Left cardiac atrium (tissue), 4 donors: ENCODE results near the gene DAAM1. TPM values are rescaled to one million over a fixed set of nuclear protein-coding genes. Genes with fewer than 3 reads are reported as not detected.

Experiments used
- ATAC-seq, 2 donors: fragments of 200-7000 bp; cut with Tn5 transposase; one replicate each; pipeline ENCODE4 v1.9.1; 2020; ENCODE audit warnings: mild to moderate bottlenecking in 2 of 2, moderate library complexity in 2 of 2
- DNase-seq: peaks from one replicate; pipeline ENCODE4 v3.0.0-alpha.2; 2020
- intact Hi-C, 2 donors: fragments of 100-400 bp; cut with DNase I; formaldehyde crosslinking; loops; one replicate each; pipeline versions ENCODE4 v1.14.1 to v1.15.1; 2022 to 2023
- total RNA-seq, 2 donors: library from RNA; stranded (reverse); fragmentation: NEBNext Ultra II Directional; extraction: Animal tissue kit (Norgen Biotek cat#: 25700); gene quantifications; one replicate each; pipeline ENCODE4 v1.2.1, GENCODE V29; 2021
- donor health status: DM: no; HTN: yes; CAD: no.
- donor health status: DM: no; HTN: yes; CAD: no; lungs with severe emphysema.
- donor health status: DM: yes; HTN: yes; CAD: no.
- donor health status: Dilated cardiomyopathy.

Gene DAAM1
- total RNA-seq, 2 donors from 2014 or later = 87.2 to 97.1 TPM

GRCh38 chr14:59318908-59319307 is 130.4 kb downstream of the DAAM1 start:
- ATAC-seq (peak; percentile 74 to 80), DNase-seq (no peak)
- intact Hi-C loops = no loop called here

GRCh38 chr14:59320361-59320760 is 131.9 kb downstream of the DAAM1 start:
- intact Hi-C loops = no loop called here
- DNase-seq (no peak), ATAC-seq (no peak)

- DNase-seq = no peak
- ATAC-seq = peak; percentile 46 to 65
- intact Hi-C loops = no loop called here
Observed at GRCh38 chr14:59320763-59321625, 132.5 kb downstream of the DAAM1 start.

GRCh38 chr14:59321626-59321949 is 133.1 kb downstream of the DAAM1 start:
- DNase-seq (no peak), ATAC-seq (no peak)
- intact Hi-C loops = no loop called here

GRCh38 chr14:59325906-59326305 is 137.4 kb downstream of the DAAM1 start:
- intact Hi-C loops = no loop called here
- DNase-seq = no peak
- peak; percentile 48 to 77 for ATAC-seq

GRCh38 chr14:59328454-59328853 is 140.0 kb downstream of the DAAM1 start:
- DNase-seq (no peak), ATAC-seq (no peak)
- intact Hi-C loops = no loop called here

- intact Hi-C loops = loop anchor here in 1 of 2 donors (10.0 kb wide), 1 partner anchor 94 kb away; no protein-coding TSS in a partner anchor
- DNase-seq = no peak
- ATAC-seq = no peak
Observed at GRCh38 chr14:59330455-59330854, 142.0 kb downstream of the DAAM1 start.

- DNase-seq (no peak), ATAC-seq (no peak)
- intact Hi-C loops = loop anchor here in 1 of 2 donors (10.0 kb wide), 1 partner anchor 94 kb away; no protein-coding TSS in a partner anchor
Observed at GRCh38 chr14:59331217-59331616, 142.8 kb downstream of the DAAM1 start.

- intact Hi-C loops = loop anchor here in 1 of 2 donors (10.0 kb wide), 1 partner anchor 92 kb away; no protein-coding TSS in a partner anchor
- ATAC-seq (peak in 1 of 2 donors; percentile 67), DNase-seq (no peak)
Observed at GRCh38 chr14:59332727-59333126, 144.3 kb downstream of the DAAM1 start.

- intact Hi-C loops = loop anchor here in 1 of 2 donors (10.0 kb wide), 1 partner anchor 92 kb away; no protein-coding TSS in a partner anchor
- DNase-seq = no peak
Observed at GRCh38 chr14:59333235-59333634, 144.8 kb downstream of the DAAM1 start.

GRCh38 chr14:59333668-59334067 is 145.2 kb downstream of the DAAM1 start:
- intact Hi-C loops = loop anchor here in 1 of 2 donors (10.0 kb wide), 1 partner anchor 91 kb away; no protein-coding TSS in a partner anchor
- ATAC-seq = peak; percentile 92
- DNase-seq = no peak

More at GRCh38 chr14:59333235-59333634, 144.8 kb downstream of the DAAM1 start:
- peak; percentile 11 to 29 for ATAC-seq

- no peak for ATAC-seq
- intact Hi-C loops = loop anchor here in 1 of 2 donors (10.0 kb wide), 1 partner anchor 91 kb away; no protein-coding TSS in a partner anchor
Observed at GRCh38 chr14:59334253-59334652, 145.8 kb downstream of the DAAM1 start.

GRCh38 chr14:59336098-59336497 is 147.6 kb downstream of the DAAM1 start:
- no peak for ATAC-seq
- no peak for DNase-seq
- intact Hi-C loops = loop anchor here in 1 of 2 donors (10.0 kb wide), 1 partner anchor 89 kb away; no protein-coding TSS in a partner anchor

More at GRCh38 chr14:59334253-59334652, 145.8 kb downstream of the DAAM1 start:
- no peak for DNase-seq

- DNase-seq (no peak), ATAC-seq (no peak)
- intact Hi-C loops = loop anchor here in 1 of 2 donors (10.0 kb wide), 1 partner anchor 88 kb away; no protein-coding TSS in a partner anchor
Observed at GRCh38 chr14:59336706-59337105, 148.2 kb downstream of the DAAM1 start.

- ATAC-seq (peak; percentile 29 to 51), DNase-seq (peak; percentile 65)
- intact Hi-C loops = loop anchor here in 1 of 2 donors (10.0 kb wide), 1 partner anchor 88 kb away; no protein-coding TSS in a partner anchor
Observed at GRCh38 chr14:59337141-59337611, 148.7 kb downstream of the DAAM1 start.

- ATAC-seq (no peak), DNase-seq (no peak)
- intact Hi-C loops = loop anchor here in 1 of 2 donors (10.0 kb wide), 1 partner anchor 86 kb away; no protein-coding TSS in a partner anchor
Observed at GRCh38 chr14:59338761-59339160, 150.3 kb downstream of the DAAM1 start.

- DNase-seq = no peak
- ATAC-seq = no peak
- intact Hi-C loops = loop anchor here in 1 of 2 donors (10.0 kb wide), 1 partner anchor 85 kb away; no protein-coding TSS in a partner anchor
Observed at GRCh38 chr14:59339524-59340330, 151.3 kb downstream of the DAAM1 start.

GRCh38 chr14:59341858-59342477 is 153.5 kb downstream of the DAAM1 start:
- intact Hi-C loops = no loop called here
- DNase-seq = no peak
- ATAC-seq = no peak
